WTC11 (cell line): Measurements from ENCODE around the gene PITPNC1. TPM values are rescaled to one million over a fixed set of nuclear protein-coding genes. Genes with fewer than 3 reads are reported as not detected.

Source experiments
- ATAC-seq: fragments of 200-7000 bp; cut with Tn5 transposase; 2 replicates; pipeline ENCODE4 v1.10.0; 2021; ENCODE audit warnings: mild to moderate bottlenecking, moderate library complexity
- CTCF ChIA-PET: fragments of 300-600 bp; sonication (Branson Sonifier 250); formaldehyde crosslinking; loops from one replicate; lab custom pipeline; 2021; ENCODE audit warnings: antibody characterized with exemption; lab: Charles Lee
- POLR2A ChIA-PET: fragments of 350-600 bp; sonication (Branson Sonifier 250); formaldehyde crosslinking; loops from one replicate; lab custom pipeline; 2021; ENCODE audit warnings: antibody characterized with exemption; lab: Charles Lee
- DNase-seq: peaks from one replicate; pipeline ENCODE4 v3.0.0; 2021; ENCODE audit warnings: low spot score
- H3K27ac Mint-ChIP-seq: 2 replicates; pipeline ENCODE4 v1.8.0; 2021; ENCODE audit warnings: mixed read lengths
- H3K27me3 Mint-ChIP-seq: 2 replicates; pipeline ENCODE4 v1.8.0; 2021; ENCODE audit warnings: low read depth, mild to moderate bottlenecking, moderate library complexity, mixed read lengths
- H3K36me3 Mint-ChIP-seq: 2 replicates; pipeline ENCODE4 v1.8.0; 2021; ENCODE audit warnings: mixed read lengths
- H3K4me1 Mint-ChIP-seq: 2 replicates; pipeline ENCODE4 v1.8.0; 2022; ENCODE audit warnings: mixed read lengths
- H3K4me3 Mint-ChIP-seq: 2 replicates; pipeline ENCODE4 v1.8.0; 2021; ENCODE audit warnings: mild to moderate bottlenecking, moderate library complexity, mixed read lengths
- H3K9me3 Mint-ChIP-seq: 2 replicates; pipeline ENCODE4 v1.8.0; 2021; ENCODE audit warnings: mixed read lengths
- AR ChIP-seq: fragments of 250-450 bp; sonication (Bioruptor Pico); IDR thresholded peaks from 2 replicates; pipeline ENCODE4 v1.9.0; 2021; ENCODE audit warnings: mild to moderate bottlenecking
- ARID4B ChIP-seq: sonication (generic); formaldehyde crosslinking; IDR thresholded peaks from 2 replicates; pipeline ENCODE4 v1.8.0; 2023; ENCODE audit warnings: missing genetic modification reagents, mild to moderate bottlenecking, borderline replicate concordance
- ATF2 ChIP-seq: sonication (generic); formaldehyde crosslinking; IDR thresholded peaks from 2 replicates; pipeline ENCODE4 v1.8.1; 2022; ENCODE audit warnings: low read depth, missing genetic modification reagents, borderline replicate concordance
- CREM ChIP-seq: sonication (generic); formaldehyde crosslinking; IDR thresholded peaks from 2 replicates; pipeline ENCODE4 v1.8.1; 2022; ENCODE audit warnings: mild to moderate bottlenecking, missing genetic modification reagents, moderate library complexity
- EMX1 ChIP-seq: fragments of 250-450 bp; sonication (Bioruptor Pico); IDR thresholded peaks from 2 replicates; pipeline ENCODE4 v1.8.0; 2021; ENCODE audit warnings: mild to moderate bottlenecking
- ERG ChIP-seq: fragments of 250-450 bp; sonication (Bioruptor Pico); IDR thresholded peaks from 2 replicates; pipeline ENCODE4 v1.8.0; 2021; ENCODE audit warnings: mild to moderate bottlenecking
- ESRRA ChIP-seq: sonication (generic); formaldehyde crosslinking; IDR thresholded peaks from 2 replicates; pipeline ENCODE4 v1.8.1; 2022; ENCODE audit warnings: mild to moderate bottlenecking, missing genetic modification reagents, borderline replicate concordance
- FOXJ3 ChIP-seq: sonication (generic); formaldehyde crosslinking; IDR thresholded peaks from 2 replicates; pipeline ENCODE4 v1.9.0; 2021; ENCODE audit warnings: missing genetic modification reagents, mild to moderate bottlenecking, borderline replicate concordance
- MXD4 ChIP-seq: fragments of 250-450 bp; sonication (Bioruptor Pico); IDR thresholded peaks from 2 replicates; pipeline ENCODE4 v1.8.0; 2021; ENCODE audit warnings: mild to moderate bottlenecking, moderate library complexity, borderline replicate concordance
- OVOL2 ChIP-seq: fragments of 250-450 bp; sonication (Bioruptor Pico); IDR thresholded peaks from 2 replicates; pipeline ENCODE4 v1.9.0; 2021; ENCODE audit warnings: mild to moderate bottlenecking, borderline replicate concordance
- PRDM15 ChIP-seq: sonication (generic); formaldehyde crosslinking; IDR thresholded peaks from 2 replicates; pipeline ENCODE4 v1.8.0; 2022; ENCODE audit warnings: missing genetic modification reagents
- SMAD4 ChIP-seq: sonication (generic); formaldehyde crosslinking; IDR thresholded peaks from 2 replicates; pipeline ENCODE4 v1.8.0; 2022; ENCODE audit warnings: mild to moderate bottlenecking, missing genetic modification reagents
- SP1 ChIP-seq: sonication (generic); formaldehyde crosslinking; conservative IDR thresholded peaks from 2 replicates; pipeline ENCODE4 v1.8.1; 2022; ENCODE audit warnings: missing genetic modification reagents
- TEAD1 ChIP-seq: sonication (generic); formaldehyde crosslinking; IDR thresholded peaks from 2 replicates; pipeline ENCODE4 v1.8.0; 2022; ENCODE audit warnings: mild to moderate bottlenecking, missing genetic modification reagents
- USF2 ChIP-seq: sonication (generic); formaldehyde crosslinking; IDR thresholded peaks from 2 replicates; pipeline ENCODE4 v1.8.1; 2023; ENCODE audit warnings: mild to moderate bottlenecking, missing genetic modification reagents, moderate library complexity
- ZBTB21 ChIP-seq: sonication (generic); formaldehyde crosslinking; IDR thresholded peaks from 2 replicates; pipeline ENCODE4 v1.8.1; 2023; ENCODE audit warnings: mild to moderate bottlenecking, missing genetic modification reagents, borderline replicate concordance
- ZNF121 ChIP-seq: sonication (generic); formaldehyde crosslinking; IDR thresholded peaks from 2 replicates; pipeline ENCODE4 v1.8.0; 2023; ENCODE audit warnings: missing genetic modification reagents
- ZNF263 ChIP-seq: sonication (generic); formaldehyde crosslinking; IDR thresholded peaks from 2 replicates; pipeline ENCODE4 v1.8.1; 2022; ENCODE audit warnings: low read depth, mild to moderate bottlenecking, moderate library complexity, missing genetic modification reagents
- ZNF317 ChIP-seq: sonication (generic); formaldehyde crosslinking; IDR thresholded peaks from 2 replicates; pipeline ENCODE4 v1.8.1; 2023; ENCODE audit warnings: low read depth, mild to moderate bottlenecking, moderate library complexity, missing genetic modification reagents, borderline replicate concordance
- ZNF423 ChIP-seq: fragments of 250-450 bp; sonication (Bioruptor Pico); IDR thresholded peaks from 2 replicates; pipeline ENCODE4 v2.1.2; 2022; ENCODE audit warnings: mild to moderate bottlenecking, moderate library complexity
- total RNA-seq: library from RNA; stranded (reverse); gene quantifications from 3 replicates; pipeline ENCODE4 v1.2.3, GENCODE V29; 2021

Gene PITPNC1
- total RNA-seq, 1 experiment from 2014 or later = 39.8 TPM

- no peak for DNase-seq
- Mint-ChIP-seq H3K36me3 (peaks cover 5% of the 10 kb centered on the region), H3K9me3 (peaks cover 15% of the 10 kb centered on the region), H3K4me3 (no peak overlapping the region), H3K4me1 (peaks cover 23% of the 10 kb centered on the region), H3K27ac (no peak overlapping the region), H3K27me3 (no peaks in the 10 kb centered on the region)
- ChIA-PET CTCF (interaction anchor here (1.9 kb wide), 1 partner anchor 19 kb away, joined by 4 read pairs; no protein-coding TSS in a partner anchor), POLR2A (interaction anchor here (0.6 kb wide), 1 partner anchor 77 kb away, joined by 3 read pairs; no protein-coding TSS in a partner anchor)
- ATAC-seq = no peak
- TF ChIP-seq TEAD1 (no peak), ATF2 (CRISPR knock-in tag) (no peak), AR (CRISPR knock-in tag) (no peak), ZNF263 (CRISPR knock-in tag) (no peak), ZBTB21 (CRISPR knock-in tag) (no peak), USF2 (CRISPR knock-in tag) (no peak), FOXJ3 (CRISPR knock-in tag) (no peak), ARID4B (CRISPR knock-in tag) (no peak), ZNF423 (CRISPR knock-in tag) (no peak), ZNF317 (CRISPR knock-in tag) (no peak), CREM (CRISPR knock-in tag) (no peak), OVOL2 (CRISPR knock-in tag) (no peak), SMAD4 (no peak), EMX1 (CRISPR knock-in tag) (no peak)
Observed at GRCh38 chr17:67456103-67456502, 79.0 kb downstream of the PITPNC1 start.

- Mint-ChIP-seq H3K9me3 (peaks cover 15% of the 10 kb centered on the region), H3K4me1 (peaks cover 23% of the 10 kb centered on the region), H3K27ac (no peak overlapping the region), H3K4me3 (no peak overlapping the region), H3K27me3 (no peaks in the 10 kb centered on the region), H3K36me3 (peaks cover 5% of the 10 kb centered on the region)
- TF ChIP-seq OVOL2 (CRISPR knock-in tag) (no peak), ZNF121 (CRISPR knock-in tag) (peak; percentile 71), MXD4 (no peak), PRDM15 (CRISPR knock-in tag) (no peak), ESRRA (CRISPR knock-in tag) (no peak), SP1 (CRISPR knock-in tag) (no peak), ERG (CRISPR knock-in tag) (no peak), ZNF317 (CRISPR knock-in tag) (no peak)
- CTCF ChIA-PET = interaction anchor here (1.9 kb wide), 1 partner anchor 19 kb away, joined by 4 read pairs; no protein-coding TSS in a partner anchor
- ATAC-seq (no peak), DNase-seq (no peak)
- POLR2A ChIA-PET = interaction anchor here (0.6 kb wide), 1 partner anchor 78 kb away, joined by 3 read pairs; no protein-coding TSS in a partner anchor
Observed at GRCh38 chr17:67456889-67457288, 79.8 kb downstream of the PITPNC1 start.
